Measurements from ENCODE around the gene PPP1R16B. TPM values are rescaled to one million over a fixed set of nuclear protein-coding genes. Genes with fewer than 3 reads are reported as not detected.

Gene PPP1R16B
- total RNA-seq, 4 donors from 2014 or later = 1.8 to 11.1 (median 7.0) TPM

DNA sequence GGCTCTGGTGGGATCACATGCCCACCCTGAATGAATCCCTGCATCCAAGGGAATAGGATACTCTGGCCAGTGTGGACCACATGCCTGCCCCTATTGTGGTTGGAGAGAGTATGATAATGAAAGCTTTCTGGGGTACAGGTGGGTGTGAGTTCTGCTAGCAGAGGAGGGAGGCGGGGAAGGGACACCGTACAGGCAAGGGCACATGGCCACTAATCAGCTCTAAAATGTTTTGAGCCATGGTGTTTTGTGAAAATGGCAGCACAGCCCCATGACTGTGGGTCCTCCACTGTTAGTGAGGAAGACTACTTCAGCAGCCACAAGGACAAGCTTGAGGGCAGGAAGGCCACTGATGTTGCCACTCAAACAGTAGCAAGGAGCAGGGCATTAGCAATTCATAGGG, 144.8 kb downstream of the PPP1R16B start:
- WGBS, 2 donors (ENCODE audit: low coverage in 1 of 2) = 96% methylated on average over 2 of the region's 2 CpGs; no CpG with 5 or more reads in 1 of the 2 donors

DNA sequence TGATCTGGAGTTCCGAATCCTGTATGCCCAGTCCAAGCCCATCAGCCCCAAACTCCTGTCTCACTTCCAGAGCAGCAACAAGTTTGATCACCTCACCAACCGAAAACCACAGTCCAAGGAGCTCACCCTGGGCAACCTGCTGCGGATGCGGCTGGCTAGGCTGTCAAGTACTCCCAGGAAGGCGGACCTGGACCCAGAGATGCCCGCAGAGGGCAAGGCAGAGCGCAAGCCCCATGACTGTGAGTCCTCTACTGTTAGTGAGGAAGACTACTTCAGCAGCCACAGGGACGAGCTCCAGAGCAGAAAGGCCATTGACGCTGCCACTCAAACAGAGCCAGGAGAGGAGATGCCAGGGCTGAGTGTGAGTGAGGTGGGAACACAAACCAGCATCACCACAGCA, 146.1 kb downstream of the PPP1R16B start:
- TF ChIP-seq, protein P1, sequence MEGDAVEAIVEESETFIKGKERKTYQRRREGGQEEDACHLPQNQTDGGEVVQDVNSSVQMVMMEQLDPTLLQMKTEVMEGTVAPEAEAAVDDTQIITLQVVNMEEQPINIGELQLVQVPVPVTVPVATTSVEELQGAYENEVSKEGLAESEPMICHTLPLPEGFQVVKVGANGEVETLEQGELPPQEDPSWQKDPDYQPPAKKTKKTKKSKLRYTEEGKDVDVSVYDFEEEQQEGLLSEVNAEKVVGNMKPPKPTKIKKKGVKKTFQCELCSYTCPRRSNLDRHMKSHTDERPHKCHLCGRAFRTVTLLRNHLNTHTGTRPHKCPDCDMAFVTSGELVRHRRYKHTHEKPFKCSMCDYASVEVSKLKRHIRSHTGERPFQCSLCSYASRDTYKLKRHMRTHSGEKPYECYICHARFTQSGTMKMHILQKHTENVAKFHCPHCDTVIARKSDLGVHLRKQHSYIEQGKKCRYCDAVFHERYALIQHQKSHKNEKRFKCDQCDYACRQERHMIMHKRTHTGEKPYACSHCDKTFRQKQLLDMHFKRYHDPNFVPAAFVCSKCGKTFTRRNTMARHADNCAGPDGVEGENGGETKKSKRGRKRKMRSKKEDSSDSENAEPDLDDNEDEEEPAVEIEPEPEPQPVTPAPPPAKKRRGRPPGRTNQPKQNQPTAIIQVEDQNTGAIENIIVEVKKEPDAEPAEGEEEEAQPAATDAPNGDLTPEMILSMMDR (IDR thresholded peaks at IDR 0.05) = no peak
- TF ChIP-seq POLR2A (IDR thresholded peaks at IDR 0.05) (no peak), EP300 (IDR thresholded peaks at IDR 0.05; ENCODE audit: low read depth) (no peak), POLR2AphosphoS5 (IDR thresholded peaks at IDR 0.05) (no peak)
- no peak for DNase-seq
- intact Hi-C loops (cut with DNase I; ENCODE audit: low total_unique reads) (no loop called here), in situ Hi-C loops (cut with MboI; ENCODE audit: low pct_ligation_motif_present in 1 of 4, low pct_unique_long_range_greater_than_20kb in 1 of 4, low sequenced_read_pairs in 3 of 4) (no loop called here)
- Histone ChIP-seq H3K27ac (no peak overlapping the region), H3K9me3 (no peaks in the 10 kb centered on the region), H3K27me3 (no peaks in the 10 kb centered on the region), H3K4me1 (no peaks in the 10 kb centered on the region), H3K36me3 (no peaks in the 10 kb centered on the region), H3K4me3 (no peak overlapping the region)
- 92 to 97% methylated on average over 2 to 9 of the region's 9 CpGs for WGBS, 2 donors (ENCODE audit: low coverage in 1 of 2)

More for the DNA sequence above, 144.8 kb downstream of the PPP1R16B start:
- DNase-seq = no peak
- no peak for TF ChIP-seq POLR2AphosphoS5 (IDR thresholded peaks at IDR 0.05)
- TF ChIP-seq, protein P1 (IDR thresholded peaks at IDR 0.05) = no peak
- TF ChIP-seq POLR2A (IDR thresholded peaks at IDR 0.05) = no peak
- no peak for TF ChIP-seq EP300 (IDR thresholded peaks at IDR 0.05; ENCODE audit: low read depth)
- Histone ChIP-seq H3K4me1 (no peaks in the 10 kb centered on the region), H3K36me3 (no peaks in the 10 kb centered on the region), H3K9me3 (no peaks in the 10 kb centered on the region), H3K4me3 (no peak overlapping the region), H3K27ac (no peak overlapping the region), H3K27me3 (no peaks in the 10 kb centered on the region)
- intact Hi-C loops (cut with DNase I; ENCODE audit: low total_unique reads) = no loop called here
- in situ Hi-C loops (cut with MboI; ENCODE audit: low pct_ligation_motif_present in 1 of 4, low pct_unique_long_range_greater_than_20kb in 1 of 4, low sequenced_read_pairs in 3 of 4) = no loop called here

DNA sequence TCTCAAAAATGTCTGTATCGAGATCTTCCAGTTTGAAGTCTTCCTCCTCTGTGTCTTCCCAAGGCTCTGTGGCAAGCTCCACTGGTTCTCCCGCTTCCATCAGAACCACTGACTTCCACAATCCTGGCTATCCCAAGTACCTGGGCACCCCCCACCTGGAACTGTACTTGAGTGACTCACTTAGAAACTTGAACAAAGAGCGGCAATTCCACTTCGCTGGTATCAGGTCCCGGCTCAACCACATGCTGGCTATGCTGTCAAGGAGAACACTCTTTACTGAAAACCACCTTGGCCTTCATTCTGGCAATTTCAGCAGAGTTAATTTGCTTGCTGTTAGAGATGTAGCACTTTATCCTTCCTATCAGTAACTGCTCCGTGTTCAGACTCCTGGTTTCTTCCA, 146.7 kb downstream of the PPP1R16B start:
- Histone ChIP-seq H3K36me3 (no peaks in the 10 kb centered on the region), H3K4me3 (no peak overlapping the region), H3K27me3 (no peaks in the 10 kb centered on the region), H3K9me3 (no peaks in the 10 kb centered on the region), H3K27ac (no peak overlapping the region), H3K4me1 (no peaks in the 10 kb centered on the region)
- TF ChIP-seq, protein P1 (IDR thresholded peaks at IDR 0.05) = no peak
- TF ChIP-seq POLR2AphosphoS5 (IDR thresholded peaks at IDR 0.05) = no peak
- no peak for TF ChIP-seq POLR2A (IDR thresholded peaks at IDR 0.05)
- no peak for TF ChIP-seq EP300 (IDR thresholded peaks at IDR 0.05; ENCODE audit: low read depth)
- no peak for DNase-seq
- 93 to 100% methylated on average over 4 to 6 of the region's 6 CpGs for WGBS, 2 donors (ENCODE audit: low coverage in 1 of 2)
- in situ Hi-C loops (cut with MboI; ENCODE audit: low pct_ligation_motif_present in 1 of 4, low pct_unique_long_range_greater_than_20kb in 1 of 4, low sequenced_read_pairs in 3 of 4) = no loop called here
- intact Hi-C loops (cut with DNase I; ENCODE audit: low total_unique reads) = no loop called here

DNA sequence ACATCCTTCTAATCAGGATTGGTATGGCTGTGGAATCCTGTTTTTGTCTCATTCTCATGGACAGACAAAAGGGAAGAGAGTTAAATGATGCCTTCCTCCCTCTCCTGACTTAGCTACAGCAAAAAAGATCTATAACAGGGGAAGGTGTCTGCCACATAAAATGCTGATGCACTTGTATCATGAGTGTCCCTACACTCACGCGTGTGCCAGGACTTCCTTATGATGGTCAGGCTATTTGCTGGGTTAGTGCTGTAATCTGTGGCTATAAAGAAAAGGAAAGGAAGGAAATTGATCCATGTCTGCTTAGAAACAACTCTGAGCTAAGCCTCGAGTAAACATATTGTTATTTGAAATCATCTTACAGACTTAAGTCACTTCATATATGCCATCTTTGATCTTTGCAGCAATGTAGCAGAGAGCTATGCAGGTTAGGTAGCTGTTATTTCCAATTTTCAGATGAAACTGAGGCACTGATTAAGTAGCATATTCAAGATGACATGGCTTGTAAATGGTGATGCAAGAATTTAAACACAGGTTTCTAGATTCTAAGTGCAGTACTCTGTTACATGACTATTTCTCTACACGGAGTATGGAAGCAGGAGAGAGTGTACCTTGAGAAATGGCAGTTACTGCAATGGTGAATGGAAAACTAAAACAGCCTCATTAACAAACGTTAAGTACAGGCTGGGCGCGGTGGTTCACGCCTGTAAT, 148.3 kb downstream of the PPP1R16B start:
- no peaks in the 10 kb centered on the region for H3K9me3 ChIP-seq
- no peaks in the 10 kb centered on the region for H3K4me1 ChIP-seq
- intact Hi-C loops (cut with DNase I; ENCODE audit: low total_unique reads) = no loop called here
- no peak overlapping the region for H3K4me3 ChIP-seq
- in situ Hi-C loops (cut with MboI; ENCODE audit: low pct_ligation_motif_present in 1 of 4, low pct_unique_long_range_greater_than_20kb in 1 of 4, low sequenced_read_pairs in 3 of 4) = no loop called here
- H3K27ac ChIP-seq = no peak overlapping the region
- WGBS, 2 donors (ENCODE audit: low coverage in 1 of 2) = 63 to 74% methylated on average over 8 of the region's 8 CpGs
- no peaks in the 10 kb centered on the region for H3K36me3 ChIP-seq
- H3K27me3 ChIP-seq = no peaks in the 10 kb centered on the region
- DNase-seq = no peak
- no peak for TF ChIP-seq POLR2AphosphoS5 (IDR thresholded peaks at IDR 0.05)
- no peak for TF ChIP-seq POLR2A (IDR thresholded peaks at IDR 0.05)
- TF ChIP-seq, protein P1 (IDR thresholded peaks at IDR 0.05) = no peak
- no peak for TF ChIP-seq EP300 (IDR thresholded peaks at IDR 0.05; ENCODE audit: low read depth)

Data from transverse colon (tissue), 4 donors.